Ovary (tissue), 1 donor: ENCODE measurements around the gene TMEM135.

Source experiments
- EP300 ChIP-seq: sonication (generic); formaldehyde crosslinking; IDR thresholded peaks from one replicate; pipeline ENCODE4 v1.6.1; 2017; ENCODE audit warnings: antibody characterized with exemption
- POLR2A ChIP-seq: fragments of 450-650 bp; IDR thresholded peaks from one replicate; pipeline ENCODE4 v1.6.1; 2017; ENCODE audit warnings: antibody characterized with exemption, mild to moderate bottlenecking, moderate library complexity

DNA sequence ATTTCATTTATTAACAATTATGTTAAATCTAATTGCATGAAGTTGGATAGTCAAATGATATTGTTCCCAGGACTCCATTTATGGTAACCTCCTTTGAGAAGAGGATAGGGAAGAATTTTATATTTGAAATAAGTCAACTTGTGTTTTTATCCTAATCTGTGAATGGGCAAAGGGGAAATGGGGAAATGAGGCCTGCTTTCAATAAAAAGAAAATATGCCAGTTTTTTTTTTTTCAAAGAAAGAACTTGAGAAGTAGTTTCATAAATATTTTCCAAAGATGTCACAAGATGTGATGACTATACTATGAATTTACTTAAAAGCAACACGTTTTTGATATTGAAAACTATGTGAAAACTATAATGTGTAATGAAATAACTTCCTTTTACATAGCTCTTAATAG is 201.8 kb downstream of the TMEM135 start:
- no peak for TF ChIP-seq POLR2A
- no peak for TF ChIP-seq EP300
